Retina (tissue), 1 donor: ENCODE measurements around the gene RPN2.

Experiments
- DNase-seq: peaks from one replicate; pipeline ENCODE4 v3.0.0-alpha.2; 2016

RPN2 gene

DNA sequence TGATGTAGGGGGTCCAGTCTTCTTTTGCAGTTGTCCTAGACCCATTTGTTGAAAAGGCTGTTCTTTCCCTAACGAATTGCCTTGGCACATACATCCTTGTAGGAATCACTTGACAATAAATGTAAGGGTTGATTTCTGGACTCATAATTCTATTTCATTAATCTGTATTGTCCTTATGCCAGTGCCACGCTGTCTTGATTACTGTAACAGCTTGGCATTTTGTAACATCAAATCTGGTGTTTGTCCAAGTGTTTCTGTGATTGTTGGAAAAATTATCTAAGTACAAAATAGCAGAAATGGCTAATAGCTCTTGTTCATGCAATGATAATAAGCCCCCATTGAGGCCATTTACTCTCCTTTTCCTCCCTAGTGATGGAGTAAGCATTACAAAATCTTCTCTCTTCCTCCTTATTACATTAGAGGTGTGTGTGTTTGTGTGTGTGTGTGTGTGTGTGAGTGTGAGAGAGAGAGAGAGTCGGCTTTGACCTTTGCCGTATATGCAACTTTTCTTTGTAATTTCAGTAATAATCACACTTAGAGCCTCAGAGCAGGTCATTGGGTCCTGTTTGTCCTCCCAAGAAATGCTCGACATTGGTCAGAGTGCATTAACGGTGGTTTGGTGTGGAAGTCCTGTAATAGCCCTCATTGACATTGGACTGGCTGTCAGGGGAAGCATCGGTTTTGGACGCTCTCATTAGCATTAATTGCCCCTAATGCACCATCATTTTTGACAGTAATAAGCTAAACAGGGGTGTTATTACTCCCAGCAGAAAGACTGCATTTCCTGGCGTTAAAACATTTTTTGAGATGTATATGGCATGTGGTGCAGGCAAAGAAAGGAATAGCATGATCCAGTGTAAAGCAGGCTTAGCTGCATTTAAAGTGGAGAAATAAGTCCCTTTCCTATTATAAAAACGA is 40.9 kb downstream of the RPN2 start:
- peak; percentile 48 for DNase-seq

DNA sequence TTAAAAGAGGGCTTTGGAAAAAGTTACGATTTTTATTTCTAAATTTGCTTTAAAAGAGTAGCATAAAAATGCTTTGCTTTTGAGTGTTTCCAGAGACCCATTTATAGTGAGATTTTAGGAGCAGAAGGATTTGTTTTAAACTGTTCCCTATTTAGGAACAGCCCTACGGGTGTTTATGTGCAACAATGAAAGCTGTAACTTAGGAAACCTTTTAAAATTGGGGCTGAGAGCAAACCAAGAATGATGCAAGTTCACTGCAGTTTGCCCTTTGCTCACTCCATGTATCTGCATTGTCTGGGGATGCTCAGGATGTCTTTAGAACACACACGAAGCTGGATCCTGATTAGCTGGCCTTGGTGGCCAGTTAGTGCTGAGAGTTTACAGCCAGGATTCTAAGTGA is 41.6 kb downstream of the RPN2 start:
- DNase-seq, result no peak

DNA sequence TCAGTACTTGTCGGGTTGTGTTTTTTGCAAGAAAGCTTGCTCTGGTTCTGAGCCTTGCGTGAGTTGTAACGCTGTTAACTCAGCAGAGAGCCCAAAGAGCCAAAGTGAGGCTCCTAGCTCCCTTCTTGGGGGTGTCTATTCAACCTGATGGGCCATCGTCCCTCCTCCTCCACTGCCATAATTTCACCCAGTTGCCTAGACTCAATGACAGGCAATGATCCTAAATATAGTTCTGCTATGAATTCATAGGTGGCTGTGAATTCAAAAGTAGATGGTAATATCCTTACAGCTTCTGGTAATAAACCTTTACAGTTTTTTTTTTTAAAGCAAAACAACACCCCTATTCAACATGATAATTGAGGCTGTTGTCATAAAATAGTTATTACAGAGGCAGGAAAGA is 43.0 kb downstream of the RPN2 start:
- DNase-seq, result no peak

DNA sequence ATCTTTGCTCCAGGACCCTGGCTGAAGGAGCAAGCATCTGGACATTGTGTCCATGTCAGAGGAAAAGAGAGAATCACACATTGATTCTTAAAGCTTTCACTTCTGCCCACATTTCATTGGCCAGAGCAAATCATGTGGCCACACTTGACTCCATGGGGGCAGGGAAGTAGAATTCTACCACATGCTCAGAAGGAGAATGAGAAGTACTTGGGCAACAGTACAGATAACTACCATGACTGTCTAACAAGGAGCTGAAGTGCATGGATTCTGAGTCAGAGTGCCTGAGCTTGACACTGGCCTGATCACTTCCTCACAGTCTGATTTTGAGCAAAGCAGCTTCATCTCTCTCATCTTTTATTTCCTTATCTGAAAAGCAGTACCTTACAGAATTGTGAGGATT is 43.9 kb downstream of the RPN2 start:
- no peak for DNase-seq

DNA sequence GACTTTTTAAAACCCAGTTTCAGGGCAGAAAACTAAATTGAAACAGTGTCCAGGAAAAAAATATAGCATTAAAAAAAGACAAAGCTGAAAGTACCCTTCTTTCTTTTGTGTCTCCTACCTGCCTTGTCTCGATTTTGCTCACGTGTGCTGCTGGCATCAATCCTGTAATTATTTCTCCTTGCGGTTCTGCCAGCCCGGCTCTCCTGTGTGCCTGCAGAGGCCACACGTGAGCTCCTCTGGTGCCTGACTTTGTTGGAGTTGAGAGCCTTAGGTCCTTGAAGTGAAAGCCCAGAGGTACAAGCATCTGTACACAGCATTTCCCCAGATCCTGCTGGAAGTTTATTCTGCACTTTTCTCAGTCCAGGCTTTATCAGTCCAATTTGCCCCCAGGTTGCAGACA is 46.0 kb downstream of the RPN2 start:
- DNase-seq, result no peak

DNA sequence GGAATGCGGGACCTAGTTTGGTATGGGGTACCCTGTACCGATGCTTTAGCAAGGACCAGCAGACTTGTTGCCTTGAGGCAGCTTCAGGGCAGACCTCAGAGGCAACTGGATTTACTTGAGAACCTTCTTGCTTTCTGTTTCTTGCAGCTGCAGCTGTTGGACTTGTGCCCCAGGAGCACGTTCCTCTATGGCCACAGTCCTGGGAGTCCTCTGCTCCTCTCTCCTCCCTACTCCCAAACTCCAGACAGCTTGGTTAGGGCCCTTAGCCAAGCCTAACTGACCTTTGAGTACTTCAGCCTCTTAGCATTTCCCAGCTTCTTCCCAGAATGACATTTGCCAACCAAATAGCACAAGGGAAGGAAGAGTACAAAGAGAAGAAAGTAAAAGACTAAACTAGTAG is 47.8 kb downstream of the RPN2 start:
- DNase-seq, result no peak

DNA sequence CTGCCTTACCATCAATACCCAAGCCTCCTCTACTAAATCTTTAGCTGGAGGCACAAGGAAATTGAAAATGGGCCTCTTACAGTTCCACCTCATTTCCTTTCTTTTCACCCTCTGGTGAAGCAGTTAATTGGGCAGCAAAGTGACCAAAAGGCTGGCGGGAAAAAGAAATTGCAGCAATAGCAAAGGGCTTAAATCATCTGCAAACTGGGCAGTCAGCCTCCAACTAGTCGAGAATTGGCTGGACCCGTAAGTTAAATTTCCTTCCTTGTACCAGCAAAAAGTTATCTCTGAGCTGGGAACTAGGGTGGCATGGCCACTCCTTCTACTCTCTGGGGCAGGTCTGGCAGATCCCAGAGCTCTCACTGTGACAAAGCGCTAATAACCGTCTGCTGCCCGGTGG is 49.0 kb downstream of the RPN2 start:
- DNase-seq, result no peak

DNA sequence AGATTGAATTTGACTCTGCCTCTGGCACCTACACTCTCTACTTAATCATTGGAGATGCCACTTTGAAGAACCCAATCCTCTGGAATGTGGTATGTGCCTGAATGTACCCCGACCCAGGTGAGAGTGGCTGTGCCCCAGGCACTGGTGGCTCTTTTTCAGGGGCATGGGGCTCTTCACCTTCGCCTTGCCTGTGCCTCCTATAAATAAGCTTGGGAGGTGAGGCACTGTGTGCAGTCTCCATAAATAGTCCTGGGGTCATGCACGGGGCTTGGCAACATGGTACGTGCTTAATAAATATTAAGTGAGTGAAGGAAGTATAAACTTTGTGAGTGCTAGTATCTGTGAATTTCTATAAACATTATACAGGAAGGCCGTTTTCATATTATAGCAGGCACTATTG is 49.5 kb downstream of the RPN2 start:
- no peak for DNase-seq

DNA sequence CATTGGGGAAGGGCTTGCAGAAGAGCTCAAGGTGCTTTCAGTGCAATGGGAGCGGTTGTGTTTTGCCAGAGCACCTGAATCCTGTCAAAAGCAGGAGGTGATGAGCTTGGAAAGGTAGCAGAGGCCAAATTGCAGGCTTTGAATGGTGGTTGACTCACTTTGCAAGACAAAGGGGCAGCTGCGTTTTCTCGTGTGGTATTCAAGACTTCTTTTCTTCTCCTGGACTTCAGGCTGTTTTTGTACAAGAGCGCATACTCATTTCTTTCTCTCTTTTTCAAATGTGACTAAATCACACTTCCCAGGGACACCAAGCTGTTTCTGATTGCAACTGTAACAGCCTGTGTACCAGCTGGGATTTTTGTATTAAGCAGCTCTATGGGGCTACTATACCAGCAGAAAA is 50.2 kb downstream of the RPN2 start:
- no peak for DNase-seq

DNA sequence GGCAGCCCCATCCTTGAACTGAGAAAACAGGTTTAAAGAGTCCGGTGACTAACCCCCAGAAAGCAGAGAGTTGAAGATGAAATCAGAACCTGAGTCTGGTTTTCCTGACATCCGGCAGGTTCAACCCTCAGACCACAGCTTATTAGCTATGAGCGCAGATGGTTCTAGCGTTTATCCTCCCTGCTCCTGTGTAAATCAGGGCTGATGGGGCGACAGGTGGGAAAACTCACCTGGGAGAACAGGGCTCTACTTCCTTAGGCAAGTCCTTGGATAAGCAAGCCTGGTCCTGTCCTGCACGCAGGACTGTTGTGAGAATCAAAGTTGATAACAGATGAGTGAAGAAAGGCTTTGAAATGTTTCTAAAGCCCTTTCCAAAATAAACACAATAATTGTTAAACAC is 51.1 kb downstream of the RPN2 start:
- no peak for DNase-seq

DNA sequence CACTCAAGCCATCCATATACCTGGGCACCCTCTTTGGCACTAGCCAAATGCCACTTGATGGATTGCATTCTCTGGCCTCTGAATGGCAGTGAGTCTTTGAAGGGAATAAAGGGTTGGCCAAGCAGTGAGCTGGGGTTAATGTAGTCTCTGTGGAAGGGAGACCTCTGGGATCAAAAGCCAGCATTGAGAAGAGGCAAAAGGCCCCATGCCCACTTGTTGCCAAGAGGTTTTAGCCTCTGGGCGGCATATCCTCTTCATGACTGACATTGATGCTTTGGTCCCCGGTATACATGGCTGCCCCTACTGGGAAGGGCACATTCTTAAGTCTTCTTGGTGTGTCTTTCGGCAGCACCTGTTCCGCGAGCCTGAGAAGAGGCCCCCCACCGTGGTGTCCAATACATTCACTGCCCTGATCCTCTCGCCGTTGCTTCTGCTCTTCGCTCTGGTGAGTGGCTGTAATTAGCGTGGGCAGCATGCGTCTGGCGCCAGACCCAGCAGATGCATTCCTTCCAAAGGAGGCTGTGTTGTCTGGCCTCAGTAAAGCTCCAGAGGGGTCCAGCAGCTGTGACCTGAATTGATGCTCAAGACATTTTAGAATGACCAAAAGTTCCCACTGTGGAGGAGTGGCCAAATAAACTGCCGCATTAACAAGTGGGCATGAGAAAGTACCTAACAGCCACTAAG is 53.0 kb downstream of the RPN2 start:
- DNase-seq, result peak; percentile 78

DNA sequence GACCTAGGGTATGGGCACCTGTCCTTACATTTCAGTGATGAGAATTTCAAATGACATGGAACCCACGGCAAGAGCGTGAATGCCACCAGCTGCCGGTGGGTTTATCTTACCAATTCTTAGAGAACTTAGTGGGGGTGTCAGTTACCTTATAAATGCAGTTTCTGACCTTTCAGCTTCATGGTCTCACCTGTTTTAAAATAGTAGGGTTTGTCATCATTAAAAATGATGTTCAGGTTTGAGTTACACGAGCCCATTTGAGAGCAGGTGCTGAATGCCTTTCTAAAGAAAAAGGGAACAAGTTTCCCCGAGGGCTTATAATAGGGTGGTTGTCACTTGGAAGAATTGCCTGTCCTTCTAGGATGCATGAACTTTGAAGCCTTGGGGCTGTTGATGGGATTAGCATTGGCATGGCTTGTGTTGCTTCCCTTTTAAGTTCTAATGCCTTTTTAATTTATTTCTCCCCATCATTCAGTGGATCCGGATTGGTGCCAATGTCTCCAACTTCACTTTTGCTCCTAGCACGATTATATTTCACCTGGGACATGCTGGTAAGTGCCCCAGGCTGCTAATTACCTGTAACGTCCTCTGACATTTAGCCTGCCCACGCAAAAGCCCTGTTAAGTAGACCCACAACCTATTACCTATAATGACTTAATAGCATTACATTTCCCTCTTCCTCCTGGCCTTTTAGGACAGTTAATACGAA is 54.6 kb downstream of the RPN2 start:
- no peak for DNase-seq

DNA sequence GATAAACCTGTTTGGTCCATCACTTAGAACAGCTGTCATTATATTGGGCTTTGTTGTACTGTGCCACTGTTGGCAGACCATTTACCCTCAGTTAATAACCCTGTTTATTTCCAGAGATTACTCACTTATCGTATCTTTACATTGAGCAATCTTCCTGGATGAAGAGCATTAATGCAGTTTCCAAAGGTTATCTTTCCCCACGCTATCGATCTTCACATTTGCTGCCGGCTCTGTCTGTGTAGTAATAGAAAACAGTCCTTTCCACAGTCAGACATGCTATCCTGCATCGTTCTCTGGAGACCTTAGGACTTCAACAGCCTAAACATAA is 55.1 kb downstream of the RPN2 start:
- no peak for DNase-seq

DNA sequence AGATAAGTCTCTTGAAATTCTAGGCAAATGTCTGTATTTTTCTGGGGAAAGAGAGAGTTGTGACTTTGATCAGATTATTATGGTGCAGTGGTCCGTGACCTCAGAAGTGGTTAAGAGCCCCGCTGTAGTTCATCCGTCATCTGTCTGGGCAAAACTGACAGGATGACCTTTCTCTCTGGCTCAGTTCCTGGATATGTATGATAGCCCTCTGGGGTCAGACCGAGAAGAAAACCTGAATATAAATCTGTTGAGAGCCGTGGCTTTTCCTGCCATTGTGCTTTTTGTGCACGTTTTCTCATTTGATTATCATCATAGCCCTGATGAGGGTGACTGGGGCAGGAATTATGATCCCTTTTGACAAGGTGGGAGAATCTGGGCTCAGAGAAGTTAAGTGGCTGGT is 55.9 kb downstream of the RPN2 start:
- DNase-seq, result no peak

DNA sequence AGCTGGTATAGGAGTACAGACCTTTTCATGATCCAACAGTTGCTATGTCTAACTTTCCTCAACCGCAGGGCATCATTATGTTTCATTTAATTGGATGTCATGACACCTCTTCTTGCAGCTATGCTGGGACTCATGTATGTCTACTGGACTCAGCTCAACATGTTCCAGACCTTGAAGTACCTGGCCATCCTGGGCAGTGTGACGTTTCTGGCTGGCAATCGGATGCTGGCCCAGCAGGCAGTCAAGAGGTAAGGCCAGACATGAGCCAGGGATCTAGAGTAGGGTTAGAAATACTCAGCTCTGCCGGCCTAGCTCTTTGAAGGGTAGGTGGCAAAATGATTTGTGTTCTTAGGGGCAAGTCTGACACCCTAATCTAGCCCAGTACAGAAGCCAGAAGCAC is 57.3 kb downstream of the RPN2 start:
- no peak for DNase-seq

DNA sequence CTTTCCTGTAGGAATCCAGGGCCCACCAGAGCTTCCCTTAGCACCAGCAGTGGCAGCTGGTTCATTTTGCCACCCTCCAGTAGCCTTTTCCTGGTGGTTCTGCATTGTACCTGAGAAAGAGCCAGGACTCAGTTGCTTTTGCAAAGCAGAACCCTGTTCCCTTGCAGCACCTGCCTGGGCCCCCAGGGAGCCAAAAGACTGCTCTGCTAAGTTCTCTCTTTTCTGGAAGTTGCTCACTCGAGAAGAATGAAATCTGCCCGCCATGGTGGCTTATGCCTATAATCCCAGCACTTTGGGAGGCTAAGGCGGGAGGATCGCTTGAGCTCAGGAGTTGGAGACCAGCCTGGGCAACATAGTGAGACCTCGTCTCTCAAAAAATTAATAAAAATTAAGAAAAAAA is 58.5 kb downstream of the RPN2 start:
- no peak for DNase-seq

DNA sequence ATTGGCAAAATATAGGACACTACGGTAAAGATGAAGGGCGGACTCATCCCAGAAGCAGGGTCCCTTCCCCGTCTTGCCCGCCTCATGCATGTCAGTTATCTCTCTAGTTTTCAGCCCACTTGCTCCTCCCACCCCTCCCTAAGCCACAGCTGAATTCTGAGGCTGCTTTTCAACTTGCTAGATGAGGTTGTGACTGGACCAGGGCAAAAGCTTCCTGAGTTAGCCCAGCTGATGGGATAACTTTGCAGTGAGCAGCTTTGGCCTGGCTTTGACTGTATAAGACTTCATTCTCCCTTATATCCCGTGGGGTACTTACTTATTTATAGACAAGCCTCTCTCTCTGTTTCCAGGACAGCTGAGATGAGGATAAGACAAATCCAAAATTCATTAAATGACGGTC is 59.3 kb downstream of the RPN2 start:
- DNase-seq, result no peak

DNA sequence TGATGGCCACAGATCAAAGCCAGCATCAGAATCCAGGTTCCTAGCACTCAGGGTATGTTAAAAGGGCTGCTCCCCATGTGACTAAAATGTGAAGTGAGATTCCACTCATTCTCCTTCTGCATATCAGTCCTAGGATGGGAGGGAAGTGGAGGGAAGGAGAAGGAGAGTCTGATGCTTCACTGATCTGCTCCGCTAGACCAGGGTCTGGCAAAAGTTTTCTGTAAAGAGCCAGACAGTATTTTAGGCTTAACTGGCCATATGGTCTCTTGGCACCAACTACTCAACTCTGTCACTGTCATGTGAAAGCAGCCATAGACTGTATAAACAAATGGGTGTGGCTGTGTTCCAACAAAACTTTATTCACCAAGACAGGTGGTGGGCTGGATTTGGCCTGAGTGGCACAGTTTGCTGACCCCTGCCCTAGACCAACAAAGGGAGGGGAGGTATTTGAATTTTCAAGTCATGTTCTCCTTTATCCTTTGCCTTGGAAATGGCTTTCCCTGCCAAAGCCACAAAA is 59.9 kb downstream of the RPN2 start:
- DNase-seq, result no peak

DNA sequence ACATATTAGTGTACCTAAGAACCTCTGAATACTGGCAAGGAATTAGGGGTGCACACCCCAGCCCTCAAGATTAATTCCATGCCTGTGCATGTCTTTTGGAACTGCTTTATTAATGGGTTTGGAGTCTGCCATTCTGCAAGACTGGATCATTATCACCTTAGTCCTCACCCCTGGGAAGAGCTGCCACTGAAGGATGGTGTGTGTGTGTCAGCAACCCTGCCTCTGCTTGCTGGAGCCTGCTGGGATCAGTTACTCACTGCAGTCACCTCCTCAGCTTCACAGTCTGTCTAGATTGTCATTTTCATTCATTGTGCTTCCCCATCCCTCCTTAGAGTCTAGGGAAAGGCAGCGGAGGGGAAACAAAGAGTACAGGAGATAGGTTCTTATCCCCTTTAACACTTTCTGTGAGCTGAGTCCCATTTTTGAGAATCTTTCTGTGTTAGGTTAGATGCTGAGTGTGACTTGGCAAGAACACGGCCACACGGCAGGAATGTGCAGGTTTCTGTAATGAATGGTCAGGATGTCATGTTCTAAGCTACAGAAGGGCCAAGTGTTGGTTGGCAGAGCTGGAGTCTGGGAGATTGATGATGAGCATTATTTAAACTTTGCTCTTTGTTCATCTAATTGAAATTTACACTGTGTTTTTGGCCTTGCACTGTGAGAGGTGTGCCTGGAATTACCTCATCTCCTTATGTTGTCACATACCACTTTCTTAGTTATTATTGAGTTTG is 61.4 kb downstream of the RPN2 start:
- DNase-seq, result no peak

DNA sequence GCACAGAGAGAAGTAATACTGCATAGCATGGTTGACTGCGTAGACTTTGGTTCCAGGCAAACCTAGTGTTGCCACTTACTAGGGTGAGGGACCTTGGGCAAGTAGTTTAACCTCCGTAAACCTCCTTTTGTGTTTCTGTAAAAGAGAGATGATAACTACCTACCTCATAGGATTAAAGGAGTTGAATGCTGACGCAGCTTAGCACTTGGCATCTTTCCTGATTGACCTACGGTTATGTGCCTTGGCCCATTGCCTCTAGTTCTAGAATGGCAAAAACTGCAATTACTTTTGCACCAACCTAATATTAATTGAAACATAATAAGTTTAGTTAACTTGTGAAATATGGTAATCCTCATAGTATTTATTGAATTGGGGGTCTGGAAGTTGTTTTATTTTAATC is 63.4 kb downstream of the RPN2 start:
- no peak for DNase-seq

DNA sequence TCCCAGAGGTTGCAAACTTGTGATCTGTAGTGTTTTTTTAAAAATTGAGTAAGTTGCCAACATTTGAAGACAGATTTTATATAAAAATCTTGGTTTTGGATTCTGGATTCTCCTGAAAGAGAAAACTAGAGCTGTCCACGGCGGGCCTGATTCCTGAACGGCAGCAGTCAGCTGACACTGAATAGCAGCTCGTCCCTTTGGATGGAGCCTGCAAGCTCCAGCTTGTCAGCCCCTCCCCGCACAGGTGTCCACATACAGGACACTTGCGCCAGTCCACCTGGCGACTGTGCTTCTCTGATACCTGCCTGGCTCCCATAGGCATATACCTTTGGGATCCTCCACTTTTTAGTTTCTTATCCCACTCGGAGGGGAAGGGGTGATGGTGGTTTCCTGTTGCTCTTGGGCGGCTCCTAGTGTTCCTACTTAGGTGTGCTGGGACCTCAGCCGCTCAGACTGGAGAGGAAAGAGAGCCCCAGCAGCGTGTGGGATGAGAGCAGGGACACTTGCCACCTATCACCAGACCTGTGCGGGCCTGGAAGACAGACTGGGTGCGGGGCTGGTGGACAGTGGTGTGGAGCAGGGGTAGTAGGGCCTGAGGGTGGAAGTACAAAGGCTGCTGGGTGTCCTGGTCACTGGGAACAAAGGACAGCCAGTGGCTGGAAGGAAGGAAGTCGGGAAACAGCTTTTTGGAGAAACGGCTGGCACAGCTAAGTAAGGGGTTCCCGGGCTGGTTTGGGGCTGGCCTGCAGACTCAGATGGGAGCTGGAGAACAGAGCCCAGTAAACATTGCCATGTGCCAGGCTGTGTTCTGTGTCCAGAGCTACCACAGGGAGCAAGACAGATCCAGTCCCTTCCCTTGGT is 64.2 kb downstream of the RPN2 start:
- DNase-seq, result no peak

DNA sequence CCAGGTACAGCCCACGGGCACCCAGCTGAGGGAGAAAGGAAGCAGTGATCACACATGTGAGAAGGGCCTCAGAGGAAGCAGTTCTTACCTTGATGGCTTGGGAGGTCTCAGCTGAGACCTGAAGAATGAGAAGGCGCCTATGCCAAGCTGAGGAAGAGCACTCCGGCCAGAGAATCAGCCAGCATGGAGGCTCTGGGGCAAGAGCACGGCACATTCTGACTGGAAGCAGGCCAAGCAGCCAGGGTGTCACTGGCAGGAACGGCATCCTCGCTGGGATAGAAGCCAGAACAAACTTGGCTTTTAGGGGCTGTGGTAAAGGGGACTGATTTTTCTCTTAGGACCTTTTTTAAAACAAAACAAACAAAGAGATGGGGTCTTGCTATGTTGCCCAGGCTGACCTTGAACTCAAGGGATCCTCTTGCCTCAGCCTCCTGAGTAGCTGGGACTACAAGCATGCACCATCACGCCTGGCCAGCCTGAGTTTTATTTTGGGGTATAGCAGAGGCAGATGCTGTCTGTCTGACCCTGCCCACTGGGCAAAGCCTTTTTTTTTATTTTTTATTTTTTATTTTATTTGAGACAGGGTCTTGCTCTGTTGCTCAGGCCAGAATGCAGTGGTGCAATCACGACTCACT is 64.9 kb downstream of the RPN2 start:
- DNase-seq, result no peak
